GM23338 (cell line): ENCODE data around the gene JMJD1C. TPM values are rescaled to one million over a fixed set of nuclear protein-coding genes. Genes with fewer than 3 reads are reported as not detected.

Experiments used
- ATAC-seq: fragments of 200-7000 bp; cut with Tn5 transposase; 3 replicates; pipeline ENCODE4 v1.9.1; 2020
- DNase-seq: peaks from one replicate; pipeline ENCODE4 v3.0.0-alpha.2; 2015; ENCODE audit warnings: low spot score
- H2AFZ ChIP-seq: fragments of 200-600 bp; sonication (generic); 2 replicates; pipeline ENCODE4 v1.8.0; 2016; ENCODE audit warnings: antibody characterized with exemption, mild to moderate bottlenecking, moderate library complexity
- H3F3A ChIP-seq: fragments of 200-600 bp; sonication (generic); replicated peaks from 2 replicates; pipeline ENCODE4 v1.8.0; 2017; ENCODE audit warnings: antibody characterized with exemption, mixed run types, low read depth
- H3K27ac ChIP-seq: fragments of 200-600 bp; sonication (generic); 2 replicates; pipeline ENCODE4 v1.6.1; 2016; ENCODE audit warnings: low read depth
- H3K27me3 ChIP-seq: fragments of 200-600 bp; sonication (generic); 2 replicates; pipeline ENCODE4 v1.8.0; 2016; ENCODE audit warnings: mild to moderate bottlenecking, mixed run types, moderate library complexity; ENCODE audit not compliant: insufficient read depth
- H3K36me3 ChIP-seq: fragments of 200-600 bp; sonication (generic); 2 replicates; pipeline ENCODE4 v1.8.0; 2016; ENCODE audit warnings: mild to moderate bottlenecking; ENCODE audit not compliant: insufficient read depth
- H3K4me1 ChIP-seq: fragments of 200-600 bp; sonication (generic); 2 replicates; pipeline ENCODE4 v1.8.0; 2016; ENCODE audit warnings: mild to moderate bottlenecking, moderate library complexity; ENCODE audit not compliant: insufficient read depth
- H3K4me2 ChIP-seq: fragments of 200-600 bp; sonication (generic); 2 replicates; pipeline ENCODE4 v1.7.1; 2017; ENCODE audit warnings: mixed run types
- H3K4me3 ChIP-seq: fragments of 200-600 bp; sonication (generic); 2 replicates; pipeline ENCODE4 v1.6.1; 2016; ENCODE audit warnings: mixed run types
- H3K79me2 ChIP-seq: fragments of 200-600 bp; sonication (generic); replicated peaks from 2 replicates; pipeline ENCODE4 v1.8.0; 2017; ENCODE audit warnings: mild to moderate bottlenecking; ENCODE audit not compliant: insufficient read depth
- H3K9me2 ChIP-seq: fragments of 200-600 bp; sonication (generic); 2 replicates; pipeline ENCODE4 v1.8.0; 2017; ENCODE audit not compliant: insufficient read depth
- H4K20me1 ChIP-seq: fragments of 200-600 bp; sonication (generic); replicated peaks from 2 replicates; pipeline ENCODE4 v1.8.0; 2017; ENCODE audit warnings: mild to moderate bottlenecking; ENCODE audit not compliant: insufficient read depth
- H3K27ac Mint-ChIP-seq: 2 replicates; pipeline ENCODE4 v1.8.0; 2020; ENCODE audit warnings: inconsistent platforms, mild to moderate bottlenecking, moderate library complexity, mixed read lengths
- H3K27me3 Mint-ChIP-seq: 3 replicates; pipeline ENCODE4 v1.8.0; 2022; ENCODE audit warnings: low read depth, mild to moderate bottlenecking, moderate library complexity, mixed read lengths, inconsistent platforms; ENCODE audit not compliant: insufficient read depth, poor library complexity
- H3K36me3 Mint-ChIP-seq: 3 replicates; pipeline ENCODE4 v1.8.0; 2021; ENCODE audit warnings: low read depth, mild to moderate bottlenecking, inconsistent platforms, moderate library complexity, mixed read lengths
- H3K4me1 Mint-ChIP-seq: 3 replicates; pipeline ENCODE4 v1.8.0; 2020; ENCODE audit warnings: mild to moderate bottlenecking, inconsistent platforms, mixed read lengths
- H3K4me3 Mint-ChIP-seq: 3 replicates; pipeline ENCODE4 v1.8.0; 2021; ENCODE audit warnings: moderate library complexity, mild to moderate bottlenecking, inconsistent platforms, mixed read lengths
- H3K9me3 Mint-ChIP-seq: 3 replicates; pipeline ENCODE4 v1.8.0; 2020; ENCODE audit warnings: moderate library complexity, mild to moderate bottlenecking, inconsistent platforms, mixed read lengths
- CREB1 ChIP-seq: fragments of 250-450 bp; sonication (Bioruptor Pico); IDR thresholded peaks from 2 replicates; pipeline ENCODE4 v1.5.0; 2020; ENCODE audit warnings: low read depth, mild to moderate bottlenecking, moderate library complexity
- EZH2 ChIP-seq: fragments of 200-600 bp; sonication (generic); IDR thresholded peaks from one replicate; pipeline ENCODE4 v1.8.0; 2017; ENCODE audit warnings: antibody characterized with exemption, mild to moderate bottlenecking, low read depth; ENCODE audit not compliant: unreplicated experiment
- EZH2phosphoT487 ChIP-seq: fragments of 200-600 bp; sonication (generic); IDR thresholded peaks from one replicate; pipeline ENCODE4 v1.8.1; 2018; ENCODE audit warnings: antibody characterized with exemption; ENCODE audit not compliant: unreplicated experiment
- NANOG ChIP-seq: IDR thresholded peaks from 2 replicates; pipeline ENCODE4 v1.6.1; 2016; ENCODE audit warnings: antibody characterized with exemption, borderline replicate concordance
- POLR2AphosphoS5 ChIP-seq: IDR thresholded peaks from 2 replicates; pipeline ENCODE4 v1.6.1; 2016; ENCODE audit warnings: antibody characterized with exemption, low read depth
- STAT1 ChIP-seq: IDR thresholded peaks from one replicate; pipeline ENCODE4 v1.6.1; 2016; ENCODE audit warnings: antibody characterized with exemption; ENCODE audit not compliant: unreplicated experiment
- polyA plus RNA-seq: library from polyadenylated mRNA; unstranded; fragments of >200 nt; fragmentation: Nextera tagmentation; extraction: Ambion mirVana; gene quantifications from 2 replicates; pipeline ENCODE4 v1.2.1, GENCODE V29; 2016
- total RNA-seq: library from RNA; depleted of rRNA; stranded (reverse); fragments of >200 nt; shearing (Covaris generic); gene quantifications from 2 replicates; pipeline ENCODE4 v1.2.3, GENCODE V29; 2014
- TF ChIP-seq, protein P1 (sequence below): fragments of 250-450 bp; sonication (Bioruptor Pico); IDR thresholded peaks from 2 replicates; pipeline ENCODE4 v1.5.0; 2020; ENCODE audit warnings: mild to moderate bottlenecking, moderate library complexity
- TF ChIP-seq, protein P2 (sequence below), 2 experiments: fragments of 200-600 bp in 1 of 2; sonication (generic) in 1 of 2; conservative IDR thresholded peaks; 2 replicates each; pipeline versions ENCODE4 v1.5.1 to v1.6.1; 2016 to 2017; ENCODE audit warnings: antibody characterized with exemption in 2 of 2, low read depth in 2 of 2, mild to moderate bottlenecking in 2 of 2, moderate library complexity in 1 of 2

The JMJD1C gene
- total and polyA plus RNA-seq, 2 experiments from 2014 or later = 333 to 435 TPM

- Histone ChIP-seq H3K4me1 (peaks cover 34% of the 10 kb centered on the region), H3K79me2 (peaks cover 63% of the 10 kb centered on the region), H4K20me1 (peaks cover 26% of the 10 kb centered on the region), H3K9me2 (no peaks in the 10 kb centered on the region), H3K27ac (peak overlapping the region; percentile 22; the same call in 1 of the 2 replicates), H3K27me3 (no peaks in the 10 kb centered on the region), H3K4me2 (no peak overlapping the region), H3F3A (no peaks in the 10 kb centered on the region), H3K36me3 (peaks cover 45% of the 10 kb centered on the region), H3K4me3 (no peak overlapping the region), H2AFZ (no peak overlapping the region)
- TF ChIP-seq NANOG = peak; percentile 41; the same call in 1 of the 2 replicates
- no peak for TF ChIP-seq EZH2phosphoT487
- Mint-ChIP-seq H3K36me3 (peaks cover 48% of the 10 kb centered on the region), H3K9me3 (no peaks in the 10 kb centered on the region), H3K27me3 (peaks cover 1% of the 10 kb centered on the region), H3K4me1 (peaks cover 23% of the 10 kb centered on the region; the same call in 2 of the 3 replicates), H3K4me3 (no peak overlapping the region; the same call in 2 of the 3 replicates), H3K27ac (peak overlapping the region; percentile 76; the same call in 1 of the 2 replicates)
- ATAC-seq (no peak; the same call in 2 of the 3 replicates), DNase-seq (peak; percentile 30)
Measured at GRCh38 chr10:63199716-63200115, 266.1 kb downstream of the JMJD1C start.

GRCh38 chr10:63197344-63198092, 268.3 kb downstream of the JMJD1C start:
- peaks cover 63% of the 10 kb centered on the region for H3K36me3 Mint-ChIP-seq
- H3K9me2 ChIP-seq = no peaks in the 10 kb centered on the region
- peaks cover 15% of the 10 kb centered on the region; the same call in 2 of the 3 replicates for H3K4me1 Mint-ChIP-seq
- no peaks in the 10 kb centered on the region for H3F3A ChIP-seq
- peaks cover 24% of the 10 kb centered on the region for H3K4me1 ChIP-seq
- peaks cover 49% of the 10 kb centered on the region for H3K79me2 ChIP-seq
- H3K27me3 ChIP-seq = no peaks in the 10 kb centered on the region
- H3K4me3 ChIP-seq = no peak overlapping the region
- H3K27me3 Mint-ChIP-seq = peaks cover 4% of the 10 kb centered on the region
- H3K4me3 Mint-ChIP-seq = no peak overlapping the region
- DNase-seq = no peak
- H3K27ac Mint-ChIP-seq = no peak overlapping the region
- peaks cover 5% of the 10 kb centered on the region; the same call in 1 of the 2 replicates for H4K20me1 ChIP-seq
- no peak overlapping the region for H2AFZ ChIP-seq
- H3K4me2 ChIP-seq = no peak overlapping the region
- TF ChIP-seq NANOG = no peak
- TF ChIP-seq EZH2 = no peak
- no peak for TF ChIP-seq CREB1
- TF ChIP-seq, protein P1, sequence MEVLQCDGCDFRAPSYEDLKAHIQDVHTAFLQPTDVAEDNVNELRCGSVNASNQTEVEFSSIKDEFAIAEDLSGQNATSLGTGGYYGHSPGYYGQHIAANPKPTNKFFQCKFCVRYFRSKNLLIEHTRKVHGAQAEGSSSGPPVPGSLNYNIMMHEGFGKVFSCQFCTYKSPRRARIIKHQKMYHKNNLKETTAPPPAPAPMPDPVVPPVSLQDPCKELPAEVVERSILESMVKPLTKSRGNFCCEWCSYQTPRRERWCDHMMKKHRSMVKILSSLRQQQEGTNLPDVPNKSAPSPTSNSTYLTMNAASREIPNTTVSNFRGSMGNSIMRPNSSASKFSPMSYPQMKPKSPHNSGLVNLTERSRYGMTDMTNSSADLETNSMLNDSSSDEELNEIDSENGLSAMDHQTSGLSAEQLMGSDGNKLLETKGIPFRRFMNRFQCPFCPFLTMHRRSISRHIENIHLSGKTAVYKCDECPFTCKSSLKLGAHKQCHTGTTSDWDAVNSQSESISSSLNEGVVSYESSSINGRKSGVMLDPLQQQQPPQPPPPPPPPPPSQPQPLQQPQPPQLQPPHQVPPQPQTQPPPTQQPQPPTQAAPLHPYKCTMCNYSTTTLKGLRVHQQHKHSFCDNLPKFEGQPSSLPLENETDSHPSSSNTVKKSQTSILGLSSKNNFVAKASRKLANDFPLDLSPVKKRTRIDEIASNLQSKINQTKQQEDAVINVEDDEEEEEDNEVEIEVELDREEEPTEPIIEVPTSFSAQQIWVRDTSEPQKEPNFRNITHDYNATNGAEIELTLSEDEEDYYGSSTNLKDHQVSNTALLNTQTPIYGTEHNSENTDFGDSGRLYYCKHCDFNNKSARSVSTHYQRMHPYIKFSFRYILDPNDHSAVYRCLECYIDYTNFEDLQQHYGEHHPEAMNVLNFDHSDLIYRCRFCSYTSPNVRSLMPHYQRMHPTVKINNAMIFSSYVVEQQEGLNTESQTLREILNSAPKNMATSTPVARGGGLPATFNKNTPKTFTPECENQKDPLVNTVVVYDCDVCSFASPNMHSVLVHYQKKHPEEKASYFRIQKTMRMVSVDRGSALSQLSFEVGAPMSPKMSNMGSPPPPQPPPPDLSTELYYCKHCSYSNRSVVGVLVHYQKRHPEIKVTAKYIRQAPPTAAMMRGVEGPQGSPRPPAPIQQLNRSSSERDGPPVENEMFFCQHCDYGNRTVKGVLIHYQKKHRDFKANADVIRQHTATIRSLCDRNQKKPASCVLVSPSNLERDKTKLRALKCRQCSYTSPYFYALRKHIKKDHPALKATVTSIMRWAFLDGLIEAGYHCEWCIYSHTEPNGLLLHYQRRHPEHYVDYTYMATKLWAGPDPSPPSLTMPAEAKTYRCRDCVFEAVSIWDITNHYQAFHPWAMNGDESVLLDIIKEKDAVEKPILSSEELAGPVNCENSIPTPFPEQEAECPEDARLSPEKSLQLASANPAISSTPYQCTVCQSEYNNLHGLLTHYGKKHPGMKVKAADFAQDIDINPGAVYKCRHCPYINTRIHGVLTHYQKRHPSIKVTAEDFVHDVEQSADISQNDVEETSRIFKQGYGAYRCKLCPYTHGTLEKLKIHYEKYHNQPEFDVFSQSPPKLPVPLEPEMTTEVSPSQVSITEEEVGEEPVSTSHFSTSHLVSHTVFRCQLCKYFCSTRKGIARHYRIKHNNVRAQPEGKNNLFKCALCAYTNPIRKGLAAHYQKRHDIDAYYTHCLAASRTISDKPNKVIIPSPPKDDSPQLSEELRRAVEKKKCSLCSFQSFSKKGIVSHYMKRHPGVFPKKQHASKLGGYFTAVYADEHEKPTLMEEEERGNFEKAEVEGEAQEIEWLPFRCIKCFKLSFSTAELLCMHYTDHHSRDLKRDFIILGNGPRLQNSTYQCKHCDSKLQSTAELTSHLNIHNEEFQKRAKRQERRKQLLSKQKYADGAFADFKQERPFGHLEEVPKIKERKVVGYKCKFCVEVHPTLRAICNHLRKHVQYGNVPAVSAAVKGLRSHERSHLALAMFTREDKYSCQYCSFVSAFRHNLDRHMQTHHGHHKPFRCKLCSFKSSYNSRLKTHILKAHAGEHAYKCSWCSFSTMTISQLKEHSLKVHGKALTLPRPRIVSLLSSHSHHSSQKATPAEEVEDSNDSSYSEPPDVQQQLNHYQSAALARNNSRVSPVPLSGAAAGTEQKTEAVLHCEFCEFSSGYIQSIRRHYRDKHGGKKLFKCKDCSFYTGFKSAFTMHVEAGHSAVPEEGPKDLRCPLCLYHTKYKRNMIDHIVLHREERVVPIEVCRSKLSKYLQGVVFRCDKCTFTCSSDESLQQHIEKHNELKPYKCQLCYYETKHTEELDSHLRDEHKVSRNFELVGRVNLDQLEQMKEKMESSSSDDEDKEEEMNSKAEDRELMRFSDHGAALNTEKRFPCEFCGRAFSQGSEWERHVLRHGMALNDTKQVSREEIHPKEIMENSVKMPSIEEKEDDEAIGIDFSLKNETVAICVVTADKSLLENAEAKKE (CRISPR knock-in tag) = no peak
- TF ChIP-seq, protein P2, sequence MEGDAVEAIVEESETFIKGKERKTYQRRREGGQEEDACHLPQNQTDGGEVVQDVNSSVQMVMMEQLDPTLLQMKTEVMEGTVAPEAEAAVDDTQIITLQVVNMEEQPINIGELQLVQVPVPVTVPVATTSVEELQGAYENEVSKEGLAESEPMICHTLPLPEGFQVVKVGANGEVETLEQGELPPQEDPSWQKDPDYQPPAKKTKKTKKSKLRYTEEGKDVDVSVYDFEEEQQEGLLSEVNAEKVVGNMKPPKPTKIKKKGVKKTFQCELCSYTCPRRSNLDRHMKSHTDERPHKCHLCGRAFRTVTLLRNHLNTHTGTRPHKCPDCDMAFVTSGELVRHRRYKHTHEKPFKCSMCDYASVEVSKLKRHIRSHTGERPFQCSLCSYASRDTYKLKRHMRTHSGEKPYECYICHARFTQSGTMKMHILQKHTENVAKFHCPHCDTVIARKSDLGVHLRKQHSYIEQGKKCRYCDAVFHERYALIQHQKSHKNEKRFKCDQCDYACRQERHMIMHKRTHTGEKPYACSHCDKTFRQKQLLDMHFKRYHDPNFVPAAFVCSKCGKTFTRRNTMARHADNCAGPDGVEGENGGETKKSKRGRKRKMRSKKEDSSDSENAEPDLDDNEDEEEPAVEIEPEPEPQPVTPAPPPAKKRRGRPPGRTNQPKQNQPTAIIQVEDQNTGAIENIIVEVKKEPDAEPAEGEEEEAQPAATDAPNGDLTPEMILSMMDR (conservative IDR thresholded peaks at IDR 0.05; ENCODE audit: low read depth in 2 of 2) = no peak
- TF ChIP-seq EZH2phosphoT487 = no peak
- no peak for TF ChIP-seq STAT1
- no peak for TF ChIP-seq POLR2AphosphoS5
- H3K36me3 ChIP-seq = peaks cover 63% of the 10 kb centered on the region
- H3K27ac ChIP-seq = 0 out of 2 replicates have a peak overlapping the region, but pooled peaks have one; percentile 7
- H3K9me3 Mint-ChIP-seq = no peaks in the 10 kb centered on the region
- ATAC-seq = no peak
